Skeletal muscle satellite cell (primary cell): Measurements from ENCODE around the gene TRIM9.

Source experiments
- H3K27me3 ChIP-seq: 2 replicates; pipeline ENCODE4 v1.7.0; 2013; ENCODE audit warnings: low read length; ENCODE audit not compliant: control insufficient read depth, insufficient read depth
- H3K36me3 ChIP-seq: 2 replicates; pipeline ENCODE4 v1.7.0; 2013; ENCODE audit warnings: mild to moderate bottlenecking, control low read depth, low read length; ENCODE audit not compliant: insufficient read depth
- H3K4me1 ChIP-seq: 2 replicates; pipeline ENCODE4 v1.7.0; 2013; ENCODE audit warnings: low read length; ENCODE audit not compliant: control insufficient read depth, insufficient read depth
- H3K4me2 ChIP-seq: 2 replicates; pipeline ENCODE4 v1.7.0; 2013; ENCODE audit warnings: mild to moderate bottlenecking, low read length
- H3K4me3 ChIP-seq: 2 replicates; pipeline ENCODE4 v1.7.0; 2013; ENCODE audit warnings: low read length
- H3K9ac ChIP-seq: 2 replicates; pipeline ENCODE4 v1.7.0; 2013; ENCODE audit warnings: mild to moderate bottlenecking, low read depth, low read length, moderate library complexity
- H3K9me3 ChIP-seq: replicated peaks from 2 replicates; pipeline ENCODE4 v1.7.0; 2013; ENCODE audit warnings: mild to moderate bottlenecking, control low read depth, low read length

Gene TRIM9

GRCh38 chr14:51073731-51074130 lies 21.2 kb downstream of the TRIM9 start:
- Histone ChIP-seq H3K4me2 (no peak overlapping the region), H3K9ac (no peak overlapping the region), H3K4me3 (no peak overlapping the region), H3K9me3 (no peaks in the 10 kb centered on the region), H3K36me3 (no peaks in the 10 kb centered on the region), H3K27me3 (peaks cover 12% of the 10 kb centered on the region), H3K4me1 (no peaks in the 10 kb centered on the region)

DNA sequence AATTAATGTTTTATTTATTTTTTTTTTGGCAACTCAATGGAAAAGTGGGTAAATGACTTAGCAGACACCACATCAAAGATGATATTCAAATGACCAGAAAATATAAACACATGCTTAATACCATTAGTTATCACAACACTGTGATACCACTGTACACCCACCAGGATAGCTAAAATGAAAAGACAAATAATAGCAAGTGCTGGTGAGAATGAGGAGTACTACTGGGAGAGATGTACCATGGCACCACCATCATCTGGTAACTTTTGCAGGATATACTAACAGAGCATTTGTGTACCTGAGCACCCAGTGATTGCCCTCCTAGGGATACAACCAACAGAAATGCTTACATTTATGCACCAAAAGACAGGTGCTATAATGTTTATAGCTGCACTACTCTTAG lies 21.9 kb downstream of the TRIM9 start:
- H3K27me3 ChIP-seq: peaks cover 12% of the 10 kb centered on the region
- H3K36me3 ChIP-seq: no peaks in the 10 kb centered on the region
- no peaks in the 10 kb centered on the region for H3K4me1 ChIP-seq
- no peak overlapping the region for H3K9ac ChIP-seq
- no peaks in the 10 kb centered on the region for H3K9me3 ChIP-seq
- no peak overlapping the region for H3K4me2 ChIP-seq
- H3K4me3 ChIP-seq: no peak overlapping the region

DNA sequence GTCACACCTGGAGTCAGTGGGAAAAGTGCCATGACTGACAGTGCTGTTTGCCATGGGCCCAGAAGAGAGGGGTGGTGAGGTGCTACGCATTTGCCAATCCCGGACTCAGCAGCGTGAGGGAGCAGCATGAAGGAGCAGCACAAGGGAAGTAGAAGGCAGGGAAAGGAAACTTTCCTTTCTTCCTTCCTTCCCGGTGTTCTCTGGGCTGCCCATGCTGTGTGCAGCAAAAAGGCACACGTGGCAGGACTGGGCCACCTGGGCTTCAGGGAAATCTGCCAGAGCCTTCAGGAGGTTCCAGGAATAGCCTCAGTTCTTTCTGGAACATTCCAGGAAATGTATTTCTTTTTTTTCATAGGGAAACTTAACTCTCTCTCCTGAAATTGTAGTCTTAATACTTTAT lies 23.0 kb downstream of the TRIM9 start:
- Histone ChIP-seq H3K36me3 (no peaks in the 10 kb centered on the region), H3K9ac (no peak overlapping the region), H3K4me2 (no peak overlapping the region)

DNA sequence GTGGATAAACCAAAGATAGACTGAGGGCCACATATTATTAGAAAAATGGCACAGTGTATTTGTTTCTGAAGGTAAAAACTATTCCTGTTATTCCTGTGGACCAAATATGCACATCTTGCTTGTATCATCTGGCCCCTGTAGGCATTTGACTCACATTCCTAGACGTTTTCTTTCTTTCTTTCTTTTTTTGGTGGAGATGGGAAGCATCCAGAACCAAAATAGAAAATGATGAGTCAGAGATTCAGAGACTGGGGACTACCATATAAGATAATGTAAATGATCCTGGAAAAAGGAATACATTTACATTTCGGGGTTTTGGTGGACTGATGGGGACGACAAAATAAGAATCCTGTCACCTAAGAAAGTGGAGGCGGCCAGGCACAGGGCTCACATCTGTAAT lies 24.2 kb downstream of the TRIM9 start:
- no peaks in the 10 kb centered on the region for H3K9me3 ChIP-seq
- no peak overlapping the region for H3K4me2 ChIP-seq
- H3K4me3 ChIP-seq: no peak overlapping the region
- H3K4me1 ChIP-seq: no peaks in the 10 kb centered on the region
- H3K27me3 ChIP-seq: peaks cover 12% of the 10 kb centered on the region
- no peaks in the 10 kb centered on the region for H3K36me3 ChIP-seq
- no peak overlapping the region for H3K9ac ChIP-seq

More for the DNA sequence above, 23.0 kb downstream of the TRIM9 start:
- Histone ChIP-seq H3K27me3 (peaks cover 12% of the 10 kb centered on the region), H3K9me3 (no peaks in the 10 kb centered on the region), H3K4me1 (no peaks in the 10 kb centered on the region), H3K4me3 (no peak overlapping the region)

DNA sequence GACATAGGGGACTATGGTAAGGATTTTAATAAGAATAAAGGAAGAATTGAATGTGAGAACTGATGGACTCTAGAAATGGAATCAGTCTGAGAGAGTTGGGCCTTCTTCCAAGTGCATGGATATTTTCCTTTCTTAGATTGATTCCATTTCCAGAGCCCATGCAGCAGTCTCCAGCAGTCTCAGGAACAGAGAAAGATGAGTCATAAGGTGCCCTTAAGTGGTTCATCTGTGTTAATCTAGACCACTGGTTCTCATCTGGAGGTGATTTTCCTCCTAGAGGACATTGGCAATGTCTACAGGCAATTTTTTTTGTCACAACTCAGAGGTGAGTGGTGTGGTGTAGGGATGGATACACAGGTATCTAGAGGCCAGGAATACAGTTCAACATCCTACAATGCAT lies 25.9 kb downstream of the TRIM9 start:
- no peak overlapping the region for H3K4me3 ChIP-seq
- no peaks in the 10 kb centered on the region for H3K9me3 ChIP-seq
- H3K4me2 ChIP-seq: no peak overlapping the region
- H3K4me1 ChIP-seq: no peaks in the 10 kb centered on the region
- no peaks in the 10 kb centered on the region for H3K36me3 ChIP-seq
- peaks cover 7% of the 10 kb centered on the region for H3K27me3 ChIP-seq
- H3K9ac ChIP-seq: no peak overlapping the region

- H3K4me3 ChIP-seq: no peak overlapping the region
These were observed 26.6 kb downstream of the TRIM9 start for GRCh38 chr14:51068268-51068667.

DNA sequence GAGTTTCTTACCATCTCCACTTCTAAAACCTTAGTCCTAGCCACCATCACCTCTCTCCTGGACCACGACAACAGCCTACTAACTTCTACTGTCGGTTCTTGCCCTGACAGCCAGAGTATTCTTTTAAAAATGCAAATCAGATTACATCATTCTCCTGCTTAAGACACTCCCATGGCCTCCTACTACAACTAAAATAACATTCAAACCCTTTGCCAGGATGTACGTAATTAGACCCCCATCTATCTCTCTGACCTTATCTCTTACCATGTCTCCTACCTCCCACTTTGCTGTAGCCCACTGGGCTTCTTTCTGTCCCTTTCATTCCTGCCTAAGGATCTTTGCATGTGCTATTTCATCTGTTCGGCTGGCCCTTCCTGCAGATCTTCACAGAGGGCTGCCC lies 27.6 kb downstream of the TRIM9 start:
- Histone ChIP-seq H3K4me1 (no peaks in the 10 kb centered on the region), H3K27me3 (no peaks in the 10 kb centered on the region), H3K4me3 (no peak overlapping the region), H3K36me3 (no peaks in the 10 kb centered on the region), H3K9me3 (no peaks in the 10 kb centered on the region), H3K4me2 (no peak overlapping the region), H3K9ac (no peak overlapping the region)

More at GRCh38 chr14:51068268-51068667, 26.6 kb downstream of the TRIM9 start:
- no peak overlapping the region for H3K9ac ChIP-seq
- H3K4me2 ChIP-seq: no peak overlapping the region
- H3K36me3 ChIP-seq: no peaks in the 10 kb centered on the region
- no peaks in the 10 kb centered on the region for H3K4me1 ChIP-seq
- peaks cover 4% of the 10 kb centered on the region for H3K27me3 ChIP-seq
- no peaks in the 10 kb centered on the region for H3K9me3 ChIP-seq

GRCh38 chr14:51066576-51066975 lies 28.3 kb downstream of the TRIM9 start:
- Histone ChIP-seq H3K36me3 (no peaks in the 10 kb centered on the region), H3K4me2 (no peak overlapping the region), H3K4me1 (no peaks in the 10 kb centered on the region)

DNA sequence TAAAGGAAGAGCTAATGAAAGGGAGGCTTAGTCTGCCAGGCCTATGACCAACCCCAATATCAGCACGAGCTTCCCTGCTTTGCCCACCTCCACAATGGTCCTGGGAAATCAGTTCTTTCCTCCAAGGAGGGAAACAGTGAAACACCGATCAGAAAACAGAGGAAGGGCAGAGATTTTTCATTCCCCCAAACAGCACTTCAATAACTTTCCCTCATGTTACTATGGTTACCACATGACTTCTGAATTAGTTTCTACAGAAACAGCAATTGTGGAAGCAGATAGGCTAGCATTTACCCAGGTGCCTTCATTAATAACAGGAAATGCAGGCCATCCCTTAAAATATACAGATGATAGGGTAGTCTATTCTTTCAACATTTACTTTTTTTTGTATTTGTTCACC lies 35.9 kb downstream of the TRIM9 start:
- Histone ChIP-seq H3K4me2 (no peak overlapping the region), H3K4me3 (no peak overlapping the region), H3K27me3 (peaks cover 8% of the 10 kb centered on the region), H3K36me3 (no peaks in the 10 kb centered on the region), H3K4me1 (no peaks in the 10 kb centered on the region), H3K9ac (no peak overlapping the region), H3K9me3 (no peaks in the 10 kb centered on the region)

More at GRCh38 chr14:51066576-51066975, 28.3 kb downstream of the TRIM9 start:
- H3K4me3 ChIP-seq: no peak overlapping the region
- no peaks in the 10 kb centered on the region for H3K9me3 ChIP-seq
- H3K9ac ChIP-seq: no peak overlapping the region
- H3K27me3 ChIP-seq: no peaks in the 10 kb centered on the region

DNA sequence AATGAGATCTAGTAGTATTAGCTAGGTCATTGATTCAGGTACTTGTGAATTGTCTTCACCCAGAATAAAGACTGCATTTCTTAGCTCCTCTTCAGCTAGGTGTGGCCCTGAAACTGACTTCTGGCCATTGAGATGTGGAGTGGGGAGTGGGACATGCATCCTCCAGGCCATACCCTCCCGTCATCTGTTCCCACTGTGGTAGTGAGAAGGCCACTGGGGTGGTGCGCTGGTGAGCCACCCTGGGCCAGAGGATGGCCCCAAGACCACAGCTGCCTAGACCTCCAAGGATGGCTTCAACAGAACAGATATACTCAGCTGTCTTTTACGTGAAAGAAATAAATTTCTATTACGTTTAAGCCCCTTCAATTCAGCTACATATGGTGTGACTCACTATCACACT lies 36.5 kb downstream of the TRIM9 start:
- H3K36me3 ChIP-seq: no peaks in the 10 kb centered on the region
- no peak overlapping the region for H3K9ac ChIP-seq
- H3K27me3 ChIP-seq: peaks cover 8% of the 10 kb centered on the region
- no peaks in the 10 kb centered on the region for H3K4me1 ChIP-seq
- no peaks in the 10 kb centered on the region for H3K9me3 ChIP-seq
- H3K4me3 ChIP-seq: no peak overlapping the region
- no peak overlapping the region for H3K4me2 ChIP-seq

- no peaks in the 10 kb centered on the region for H3K4me1 ChIP-seq
- H3K4me2 ChIP-seq: no peak overlapping the region
- peaks cover 8% of the 10 kb centered on the region for H3K27me3 ChIP-seq
- H3K36me3 ChIP-seq: no peaks in the 10 kb centered on the region
- no peak overlapping the region for H3K4me3 ChIP-seq
- no peaks in the 10 kb centered on the region for H3K9me3 ChIP-seq
- H3K9ac ChIP-seq: no peak overlapping the region
These were observed 38.5 kb downstream of the TRIM9 start for GRCh38 chr14:51056421-51056820.

DNA sequence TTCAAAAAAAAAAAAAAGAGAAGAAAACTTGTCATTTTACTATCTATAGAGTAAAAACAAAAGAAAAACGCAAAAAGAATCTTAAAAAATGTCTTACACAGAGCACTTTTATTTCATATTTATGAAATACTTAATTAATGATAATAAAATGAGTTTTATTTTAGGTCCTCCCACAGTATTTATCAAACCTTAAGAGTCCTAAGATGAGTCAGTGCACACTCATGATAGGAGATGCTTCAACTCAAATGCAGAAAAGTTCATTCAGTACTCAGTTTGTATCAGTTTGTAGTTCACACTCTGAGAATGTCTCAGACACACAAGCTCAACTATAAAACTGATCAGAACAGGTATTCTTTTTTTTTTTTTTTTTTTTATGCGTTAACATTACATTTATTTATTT lies 41.7 kb downstream of the TRIM9 start:
- Histone ChIP-seq H3K4me1 (no peaks in the 10 kb centered on the region), H3K36me3 (no peaks in the 10 kb centered on the region), H3K9ac (no peak overlapping the region), H3K9me3 (no peaks in the 10 kb centered on the region), H3K4me3 (no peak overlapping the region), H3K4me2 (no peak overlapping the region), H3K27me3 (peaks cover 9% of the 10 kb centered on the region)
